GM23338 (cell line): Measurements from ENCODE around the gene RYR2.

Experiments used
- CTCF ChIP-seq, 2 experiments: fragments of 200-600 bp in 1 of 2; sonication (generic) in 1 of 2; conservative IDR thresholded peaks; 2 replicates each; pipeline versions ENCODE4 v1.5.1 to v1.6.1; 2016 to 2017; ENCODE audit warnings: antibody characterized with exemption in 2 of 2, low read depth in 2 of 2, mild to moderate bottlenecking in 2 of 2, moderate library complexity in 1 of 2
- EZH2 ChIP-seq: fragments of 200-600 bp; sonication (generic); IDR thresholded peaks from one replicate; pipeline ENCODE4 v1.8.0; 2017; ENCODE audit warnings: antibody characterized with exemption, mild to moderate bottlenecking, low read depth; ENCODE audit not compliant: unreplicated experiment
- EZH2phosphoT487 ChIP-seq: fragments of 200-600 bp; sonication (generic); IDR thresholded peaks from one replicate; pipeline ENCODE4 v1.8.1; 2018; ENCODE audit warnings: antibody characterized with exemption; ENCODE audit not compliant: unreplicated experiment
- POLR2AphosphoS5 ChIP-seq: IDR thresholded peaks from 2 replicates; pipeline ENCODE4 v1.6.1; 2016; ENCODE audit warnings: antibody characterized with exemption, low read depth
- REST ChIP-seq: IDR thresholded peaks from one replicate; pipeline ENCODE4 v1.6.1; 2018; ENCODE audit warnings: antibody characterized with exemption; ENCODE audit not compliant: unreplicated experiment
- STAT1 ChIP-seq: IDR thresholded peaks from one replicate; pipeline ENCODE4 v1.6.1; 2016; ENCODE audit warnings: antibody characterized with exemption; ENCODE audit not compliant: unreplicated experiment

- no peak for TF ChIP-seq POLR2AphosphoS5
- no peak for TF ChIP-seq EZH2phosphoT487
- no peak for TF ChIP-seq CTCF (conservative IDR thresholded peaks at IDR 0.05; ENCODE audit: low read depth in 2 of 2)
- TF ChIP-seq EZH2 = no peak
- TF ChIP-seq STAT1 = no peak
- no peak for TF ChIP-seq REST
These were observed 239.5 kb downstream of the RYR2 start for GRCh38 chr1:237281481-237281880.
